ENCODE data around the gene CACNA1S.

- TF ChIP-seq FOSL2 (IDR thresholded peaks at IDR 0.05; ENCODE audit: borderline replicate concordance, low read depth) = no peak
- no peak for TF ChIP-seq CTCF (IDR thresholded peaks at IDR 0.05)
- TF ChIP-seq TAF1 (IDR thresholded peaks at IDR 0.05; ENCODE audit: borderline replicate concordance, low read depth, low read length) = no peak
- TF ChIP-seq RFX5 (IDR thresholded peaks at IDR 0.05; ENCODE audit: low read length) = no peak
- TF ChIP-seq POLR2AphosphoS5 (IDR thresholded peaks at IDR 0.05; ENCODE audit: low read depth, low read length) = no peak
- TF ChIP-seq RCOR1 (IDR thresholded peaks at IDR 0.05; ENCODE audit: low read length) = no peak
- TF ChIP-seq EP300 (IDR thresholded peaks at IDR 0.05; ENCODE audit: borderline replicate concordance in 1 of 2, low read depth in 1 of 2, low read length in 1 of 2) = no peak
- no peak for TF ChIP-seq FOXJ3 (CRISPR knock-in tag; IDR thresholded peaks at IDR 0.05)
- TF ChIP-seq, protein P1, sequence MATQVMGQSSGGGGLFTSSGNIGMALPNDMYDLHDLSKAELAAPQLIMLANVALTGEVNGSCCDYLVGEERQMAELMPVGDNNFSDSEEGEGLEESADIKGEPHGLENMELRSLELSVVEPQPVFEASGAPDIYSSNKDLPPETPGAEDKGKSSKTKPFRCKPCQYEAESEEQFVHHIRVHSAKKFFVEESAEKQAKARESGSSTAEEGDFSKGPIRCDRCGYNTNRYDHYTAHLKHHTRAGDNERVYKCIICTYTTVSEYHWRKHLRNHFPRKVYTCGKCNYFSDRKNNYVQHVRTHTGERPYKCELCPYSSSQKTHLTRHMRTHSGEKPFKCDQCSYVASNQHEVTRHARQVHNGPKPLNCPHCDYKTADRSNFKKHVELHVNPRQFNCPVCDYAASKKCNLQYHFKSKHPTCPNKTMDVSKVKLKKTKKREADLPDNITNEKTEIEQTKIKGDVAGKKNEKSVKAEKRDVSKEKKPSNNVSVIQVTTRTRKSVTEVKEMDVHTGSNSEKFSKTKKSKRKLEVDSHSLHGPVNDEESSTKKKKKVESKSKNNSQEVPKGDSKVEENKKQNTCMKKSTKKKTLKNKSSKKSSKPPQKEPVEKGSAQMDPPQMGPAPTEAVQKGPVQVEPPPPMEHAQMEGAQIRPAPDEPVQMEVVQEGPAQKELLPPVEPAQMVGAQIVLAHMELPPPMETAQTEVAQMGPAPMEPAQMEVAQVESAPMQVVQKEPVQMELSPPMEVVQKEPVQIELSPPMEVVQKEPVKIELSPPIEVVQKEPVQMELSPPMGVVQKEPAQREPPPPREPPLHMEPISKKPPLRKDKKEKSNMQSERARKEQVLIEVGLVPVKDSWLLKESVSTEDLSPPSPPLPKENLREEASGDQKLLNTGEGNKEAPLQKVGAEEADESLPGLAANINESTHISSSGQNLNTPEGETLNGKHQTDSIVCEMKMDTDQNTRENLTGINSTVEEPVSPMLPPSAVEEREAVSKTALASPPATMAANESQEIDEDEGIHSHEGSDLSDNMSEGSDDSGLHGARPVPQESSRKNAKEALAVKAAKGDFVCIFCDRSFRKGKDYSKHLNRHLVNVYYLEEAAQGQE (IDR thresholded peaks at IDR 0.05; ENCODE audit: low read depth, low read length) = no peak
- TF ChIP-seq EZH2phosphoT487 (IDR thresholded peaks at IDR 0.05; ENCODE audit: borderline replicate concordance, low read depth) = no peak
- TF ChIP-seq, protein P2, sequence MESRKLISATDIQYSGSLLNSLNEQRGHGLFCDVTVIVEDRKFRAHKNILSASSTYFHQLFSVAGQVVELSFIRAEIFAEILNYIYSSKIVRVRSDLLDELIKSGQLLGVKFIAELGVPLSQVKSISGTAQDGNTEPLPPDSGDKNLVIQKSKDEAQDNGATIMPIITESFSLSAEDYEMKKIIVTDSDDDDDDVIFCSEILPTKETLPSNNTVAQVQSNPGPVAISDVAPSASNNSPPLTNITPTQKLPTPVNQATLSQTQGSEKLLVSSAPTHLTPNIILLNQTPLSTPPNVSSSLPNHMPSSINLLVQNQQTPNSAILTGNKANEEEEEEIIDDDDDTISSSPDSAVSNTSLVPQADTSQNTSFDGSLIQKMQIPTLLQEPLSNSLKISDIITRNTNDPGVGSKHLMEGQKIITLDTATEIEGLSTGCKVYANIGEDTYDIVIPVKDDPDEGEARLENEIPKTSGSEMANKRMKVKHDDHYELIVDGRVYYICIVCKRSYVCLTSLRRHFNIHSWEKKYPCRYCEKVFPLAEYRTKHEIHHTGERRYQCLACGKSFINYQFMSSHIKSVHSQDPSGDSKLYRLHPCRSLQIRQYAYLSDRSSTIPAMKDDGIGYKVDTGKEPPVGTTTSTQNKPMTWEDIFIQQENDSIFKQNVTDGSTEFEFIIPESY (IDR thresholded peaks at IDR 0.05; ENCODE audit: borderline replicate concordance, low read depth) = no peak
- TF ChIP-seq YY1 (IDR thresholded peaks at IDR 0.05; ENCODE audit: low read depth) = no peak
- TF ChIP-seq TEAD4 (IDR thresholded peaks at IDR 0.05; ENCODE audit: borderline replicate concordance, insufficient read depth) = no peak
- TF ChIP-seq USF2 (IDR thresholded peaks at IDR 0.05; ENCODE audit: borderline replicate concordance, low read depth, low read length) = no peak
Measured at GRCh38 chr1:201089596-201089995, 22.6 kb downstream of the CACNA1S start.

Measured in SK-N-SH (cell line).